ENCODE measurements around the gene UBAC2. TPM values are rescaled to one million over a fixed set of nuclear protein-coding genes. Genes with fewer than 3 reads are reported as not detected.
A peak's percentile ranks its signal among the peaks of the same experiment; 100 is the strongest.

UBAC2 gene
- total and polyA plus RNA-seq, 5 donors from 2014 or later, result 62.8 to 122 (median 101) TPM

- peak overlapping the region; percentile 57 to 65 (median 64) for H3K4me3 Mint-ChIP-seq
- peaks cover 78% of the 10 kb centered on the region for H3K4me1 ChIP-seq (ENCODE audit: control insufficient read depth, insufficient read depth, low read length, poor library complexity, severe bottlenecking)
- H3K36me3 ChIP-seq (ENCODE audit: control insufficient read depth, insufficient read depth, low read length), result peaks cover 15% of the 10 kb centered on the region
- H3K27ac ChIP-seq (ENCODE audit: insufficient read depth, low read length, poor library complexity, severe bottlenecking), result peak overlapping the region; percentile 97
- DNase-seq (no peak), ATAC-seq (ENCODE audit: low read depth in 2 of 2) (no peak)
- H3K27me3 ChIP-seq (ENCODE audit: control insufficient read depth, insufficient read depth, low read length), result no peaks in the 10 kb centered on the region
- no peaks in the 10 kb centered on the region for H3K9me3 ChIP-seq (ENCODE audit: control insufficient read depth in 2 of 2, low read length in 2 of 2)
- peaks cover 29 to 95% (median 78%) of the 10 kb centered on the region in 4 donors for H3K4me1 Mint-ChIP-seq
- no peaks in the 10 kb centered on the region for H3K9me3 Mint-ChIP-seq
- no peaks in the 10 kb centered on the region for H3K27me3 Mint-ChIP-seq
- peaks cover 38% of the 10 kb centered on the region for H3K36me3 Mint-ChIP-seq
- H3K4me3 ChIP-seq (ENCODE audit: low read depth, low read length), result peak overlapping the region; percentile 68
- peak overlapping the region; percentile 93 to 100 (median 99) for H3K27ac Mint-ChIP-seq
Measured at GRCh38 chr13:99353246-99353600, 152.6 kb downstream of the UBAC2 start.

GRCh38 chr13:99353836-99354235 lies 153.2 kb downstream of the UBAC2 start:
- H3K36me3 Mint-ChIP-seq, result peaks cover 38% of the 10 kb centered on the region
- peak overlapping the region in 3 of 4 donors; percentile 44 to 81 (median 64) for H3K4me3 Mint-ChIP-seq
- no peak for ATAC-seq (ENCODE audit: low read depth in 2 of 2)

GRCh38 chr13:99354371-99354951 lies 153.8 kb downstream of the UBAC2 start:
- peak overlapping the region; percentile 98 to 100 (median 99) for H3K27ac Mint-ChIP-seq
- peak overlapping the region; percentile 97 for H3K27ac ChIP-seq (ENCODE audit: insufficient read depth, low read length, poor library complexity, severe bottlenecking)
- no peaks in the 10 kb centered on the region for H3K9me3 Mint-ChIP-seq
- no peaks in the 10 kb centered on the region for H3K27me3 ChIP-seq (ENCODE audit: control insufficient read depth, insufficient read depth, low read length)
- DNase-seq, result peak in 1 of 3 donors; percentile 65
- no peak for ATAC-seq (ENCODE audit: low read depth in 2 of 2)
- H3K4me3 ChIP-seq (ENCODE audit: low read depth, low read length), result peak overlapping the region; percentile 45
- H3K9me3 ChIP-seq (ENCODE audit: control insufficient read depth in 2 of 2, low read length in 2 of 2), result no peaks in the 10 kb centered on the region
- H3K4me3 Mint-ChIP-seq, result peak overlapping the region in 3 of 4 donors; percentile 18 to 81 (median 79)
- H3K27me3 Mint-ChIP-seq, result no peaks in the 10 kb centered on the region
- peaks cover 37 to 96% (median 82%) of the 10 kb centered on the region in 4 donors for H3K4me1 Mint-ChIP-seq
- H3K4me1 ChIP-seq (ENCODE audit: control insufficient read depth, insufficient read depth, low read length, poor library complexity, severe bottlenecking), result peaks cover 90% of the 10 kb centered on the region
- H3K36me3 ChIP-seq (ENCODE audit: control insufficient read depth, insufficient read depth, low read length), result peaks cover 8% of the 10 kb centered on the region
- H3K36me3 Mint-ChIP-seq, result peaks cover 38% of the 10 kb centered on the region

More at GRCh38 chr13:99353836-99354235, 153.2 kb downstream of the UBAC2 start:
- Histone ChIP-seq H3K27me3 (ENCODE audit: control insufficient read depth, insufficient read depth, low read length) (no peaks in the 10 kb centered on the region), H3K4me3 (ENCODE audit: low read depth, low read length) (peak overlapping the region; percentile 68), H3K4me1 (ENCODE audit: control insufficient read depth, insufficient read depth, low read length, poor library complexity, severe bottlenecking) (peaks cover 84% of the 10 kb centered on the region), H3K9me3 (ENCODE audit: control insufficient read depth in 2 of 2, low read length in 2 of 2) (no peaks in the 10 kb centered on the region), H3K36me3 (ENCODE audit: control insufficient read depth, insufficient read depth, low read length) (peaks cover 12% of the 10 kb centered on the region), H3K27ac (ENCODE audit: insufficient read depth, low read length, poor library complexity, severe bottlenecking) (peak overlapping the region; percentile 97)
- Mint-ChIP-seq H3K27me3 (no peaks in the 10 kb centered on the region), H3K9me3 (no peaks in the 10 kb centered on the region), H3K4me1 (peaks cover 31 to 95% (median 79%) of the 10 kb centered on the region in 4 donors), H3K27ac (peak overlapping the region; percentile 98 to 100 (median 99))
- no peak for DNase-seq

GRCh38 chr13:99355267-99356011 lies 154.8 kb downstream of the UBAC2 start:
- no peak for DNase-seq
- Histone ChIP-seq H3K9me3 (ENCODE audit: control insufficient read depth in 2 of 2, low read length in 2 of 2) (no peaks in the 10 kb centered on the region), H3K36me3 (ENCODE audit: control insufficient read depth, insufficient read depth, low read length) (peaks cover 3% of the 10 kb centered on the region), H3K4me3 (ENCODE audit: low read depth, low read length) (peak overlapping the region; percentile 56), H3K27me3 (ENCODE audit: control insufficient read depth, insufficient read depth, low read length) (no peaks in the 10 kb centered on the region), H3K4me1 (ENCODE audit: control insufficient read depth, insufficient read depth, low read length, poor library complexity, severe bottlenecking) (peaks cover 100% of the 10 kb centered on the region), H3K27ac (ENCODE audit: insufficient read depth, low read length, poor library complexity, severe bottlenecking) (peak overlapping the region; percentile 97)
- H3K27ac Mint-ChIP-seq, result peak overlapping the region; percentile 98 to 100 (median 99)
- peaks cover 34% of the 10 kb centered on the region for H3K36me3 Mint-ChIP-seq
- no peak for ATAC-seq (ENCODE audit: low read depth in 2 of 2)
- H3K4me3 Mint-ChIP-seq, result peak overlapping the region; percentile 33 to 81 (median 76)
- no peaks in the 10 kb centered on the region for H3K9me3 Mint-ChIP-seq
- no peaks in the 10 kb centered on the region for H3K27me3 Mint-ChIP-seq
- peaks cover 38 to 99% (median 84%) of the 10 kb centered on the region in 4 donors for H3K4me1 Mint-ChIP-seq

GRCh38 chr13:99356012-99356261 lies 155.3 kb downstream of the UBAC2 start:
- H3K4me1 ChIP-seq (ENCODE audit: control insufficient read depth, insufficient read depth, low read length, poor library complexity, severe bottlenecking), result peaks cover 100% of the 10 kb centered on the region
- ATAC-seq (ENCODE audit: low read depth in 2 of 2), result no peak
- Mint-ChIP-seq H3K4me3 (peak overlapping the region; percentile 32 to 76 (median 75)), H3K27me3 (no peaks in the 10 kb centered on the region), H3K36me3 (peaks cover 29% of the 10 kb centered on the region), H3K9me3 (no peaks in the 10 kb centered on the region), H3K27ac (peak overlapping the region; percentile 98 to 100 (median 99)), H3K4me1 (peaks cover 38 to 99% (median 84%) of the 10 kb centered on the region in 4 donors)
- H3K4me3 ChIP-seq (ENCODE audit: low read depth, low read length), result peak overlapping the region; percentile 56
- H3K9me3 ChIP-seq (ENCODE audit: control insufficient read depth in 2 of 2, low read length in 2 of 2), result no peaks in the 10 kb centered on the region
- H3K27ac ChIP-seq (ENCODE audit: insufficient read depth, low read length, poor library complexity, severe bottlenecking), result peak overlapping the region; percentile 97
- peaks cover 3% of the 10 kb centered on the region for H3K36me3 ChIP-seq (ENCODE audit: control insufficient read depth, insufficient read depth, low read length)
- H3K27me3 ChIP-seq (ENCODE audit: control insufficient read depth, insufficient read depth, low read length), result no peaks in the 10 kb centered on the region
- DNase-seq, result no peak

- peaks cover 100% of the 10 kb centered on the region for H3K4me1 ChIP-seq (ENCODE audit: control insufficient read depth, insufficient read depth, low read length, poor library complexity, severe bottlenecking)
- DNase-seq (peak; percentile 63 to 92 (median 89)), ATAC-seq (ENCODE audit: low read depth in 2 of 2) (peak; percentile 56 to 59)
- H3K27ac ChIP-seq (ENCODE audit: insufficient read depth, low read length, poor library complexity, severe bottlenecking), result peak overlapping the region; percentile 97
- Mint-ChIP-seq H3K4me1 (peaks cover 43 to 99% (median 86%) of the 10 kb centered on the region in 4 donors), H3K27me3 (no peaks in the 10 kb centered on the region), H3K9me3 (no peaks in the 10 kb centered on the region), H3K27ac (peak overlapping the region; percentile 98 to 100 (median 99)), H3K4me3 (peak overlapping the region; percentile 32 to 76 (median 75)), H3K36me3 (peaks cover 29% of the 10 kb centered on the region)
- H3K27me3 ChIP-seq (ENCODE audit: control insufficient read depth, insufficient read depth, low read length), result no peaks in the 10 kb centered on the region
- H3K9me3 ChIP-seq (ENCODE audit: control insufficient read depth in 2 of 2, low read length in 2 of 2), result no peaks in the 10 kb centered on the region
- peaks cover 3% of the 10 kb centered on the region for H3K36me3 ChIP-seq (ENCODE audit: control insufficient read depth, insufficient read depth, low read length)
- H3K4me3 ChIP-seq (ENCODE audit: low read depth, low read length), result peak overlapping the region; percentile 56
Measured at GRCh38 chr13:99356262-99357091, 155.8 kb downstream of the UBAC2 start.

GRCh38 chr13:99357131-99357596 lies 156.5 kb downstream of the UBAC2 start:
- H3K27me3 Mint-ChIP-seq, result no peaks in the 10 kb centered on the region
- no peaks in the 10 kb centered on the region for H3K9me3 Mint-ChIP-seq
- ATAC-seq (ENCODE audit: low read depth in 2 of 2), result peak; percentile 64 to 66
- peaks cover 46 to 97% (median 84%) of the 10 kb centered on the region in 4 donors for H3K4me1 Mint-ChIP-seq
- Histone ChIP-seq H3K4me3 (ENCODE audit: low read depth, low read length) (peak overlapping the region; percentile 56), H3K4me1 (ENCODE audit: control insufficient read depth, insufficient read depth, low read length, poor library complexity, severe bottlenecking) (peaks cover 100% of the 10 kb centered on the region), H3K36me3 (ENCODE audit: control insufficient read depth, insufficient read depth, low read length) (peaks cover 3% of the 10 kb centered on the region), H3K27ac (ENCODE audit: insufficient read depth, low read length, poor library complexity, severe bottlenecking) (peak overlapping the region; percentile 97), H3K27me3 (ENCODE audit: control insufficient read depth, insufficient read depth, low read length) (no peaks in the 10 kb centered on the region), H3K9me3 (ENCODE audit: control insufficient read depth in 2 of 2, low read length in 2 of 2) (no peaks in the 10 kb centered on the region)
- H3K4me3 Mint-ChIP-seq, result peak overlapping the region; percentile 32 to 76 (median 75)
- peaks cover 29% of the 10 kb centered on the region for H3K36me3 Mint-ChIP-seq
- H3K27ac Mint-ChIP-seq, result peak overlapping the region; percentile 98 to 100 (median 99)
- peak in 2 of 3 donors; percentile 66 to 88 for DNase-seq
